HG02763 (cell line): ENCODE data around the gene DNAI1.
"Not testable (repeated sequence)": the region's sequence is repeated elsewhere in the genome, so short reads cannot be mapped to it uniquely, and the experiment has no call there.

Source experiments
- ATAC-seq: cut with Tn5 transposase; IDR thresholded peaks from one replicate; pipeline ENCODE4 v1.9.1; 2021; ENCODE audit warnings: mild to moderate bottlenecking, moderate library complexity; ENCODE audit not compliant: unreplicated experiment

DNAI1 gene

GRCh38 chr9:34450644-34451043, 8.0 kb upstream of the DNAI1 start:
- ATAC-seq, result no peak

DNA sequence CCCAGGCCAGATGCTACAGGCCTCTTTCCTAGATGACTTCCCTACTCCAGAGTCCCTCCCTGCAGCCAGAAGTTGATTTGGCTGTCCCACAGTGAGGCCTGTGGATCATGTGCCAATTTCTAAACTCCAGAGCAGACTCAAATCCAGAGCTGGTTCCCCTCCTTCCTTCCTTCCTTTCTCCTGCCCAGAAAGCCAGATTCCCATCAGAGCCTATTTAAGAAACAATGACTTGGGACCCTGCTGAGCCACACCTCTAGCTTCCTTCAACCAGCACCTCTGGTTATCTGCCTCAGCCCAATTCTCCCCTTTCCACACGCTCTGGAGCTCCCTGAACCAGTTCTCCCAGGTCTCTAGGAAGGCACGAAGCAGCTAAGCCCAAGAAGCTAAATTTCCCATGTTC, 7.5 kb upstream of the DNAI1 start:
- ATAC-seq, result no peak

DNA sequence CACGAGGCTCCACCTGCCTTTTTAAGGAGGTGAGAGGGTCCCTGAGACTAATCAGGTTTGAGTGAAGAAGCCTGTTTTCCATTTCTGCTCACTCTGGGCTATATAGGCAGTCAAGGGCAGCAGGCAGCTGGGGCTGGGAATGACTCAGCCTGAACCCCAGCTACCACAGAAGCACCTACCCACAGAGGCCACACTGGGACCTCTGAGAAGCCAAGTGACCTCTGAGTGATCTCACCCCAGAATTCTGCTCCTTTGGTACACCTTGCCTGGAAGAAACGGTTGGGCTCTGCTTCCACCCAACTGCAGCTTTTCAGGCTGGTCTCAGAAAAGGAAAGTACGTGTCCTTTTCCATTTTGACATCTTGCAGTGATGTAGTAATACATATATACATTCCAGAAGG, 7.1 kb upstream of the DNAI1 start:
- ATAC-seq, result no peak

DNA sequence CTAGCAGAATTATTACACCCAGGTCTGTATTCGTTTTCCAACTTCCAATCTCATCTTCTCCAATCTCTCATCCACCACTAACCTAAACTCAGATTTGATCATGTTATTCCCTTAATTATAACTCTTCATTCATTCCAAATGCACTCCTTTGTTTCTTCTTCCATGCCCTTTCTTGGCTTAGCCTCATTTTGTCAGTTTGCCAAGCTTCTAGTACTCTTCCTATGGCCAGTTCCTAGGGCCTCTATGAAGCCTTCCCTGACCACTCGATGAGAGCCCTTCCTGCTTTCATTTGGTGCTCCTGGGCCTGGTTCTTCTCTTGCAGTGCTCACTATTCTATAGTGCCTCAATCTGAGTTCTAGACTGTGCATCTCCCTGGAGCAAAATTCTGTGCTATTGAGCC, 6.0 kb upstream of the DNAI1 start:
- no peak for ATAC-seq

GRCh38 chr9:34454571-34455065, 4.0 kb upstream of the DNAI1 start:
- ATAC-seq, result no peak

- ATAC-seq, result no peak
These were observed 2.5 kb upstream of the DNAI1 start for GRCh38 chr9:34456151-34456550.

- no peak for ATAC-seq
These were observed 1.9 kb upstream of the DNAI1 start for GRCh38 chr9:34456746-34457145.

DNA sequence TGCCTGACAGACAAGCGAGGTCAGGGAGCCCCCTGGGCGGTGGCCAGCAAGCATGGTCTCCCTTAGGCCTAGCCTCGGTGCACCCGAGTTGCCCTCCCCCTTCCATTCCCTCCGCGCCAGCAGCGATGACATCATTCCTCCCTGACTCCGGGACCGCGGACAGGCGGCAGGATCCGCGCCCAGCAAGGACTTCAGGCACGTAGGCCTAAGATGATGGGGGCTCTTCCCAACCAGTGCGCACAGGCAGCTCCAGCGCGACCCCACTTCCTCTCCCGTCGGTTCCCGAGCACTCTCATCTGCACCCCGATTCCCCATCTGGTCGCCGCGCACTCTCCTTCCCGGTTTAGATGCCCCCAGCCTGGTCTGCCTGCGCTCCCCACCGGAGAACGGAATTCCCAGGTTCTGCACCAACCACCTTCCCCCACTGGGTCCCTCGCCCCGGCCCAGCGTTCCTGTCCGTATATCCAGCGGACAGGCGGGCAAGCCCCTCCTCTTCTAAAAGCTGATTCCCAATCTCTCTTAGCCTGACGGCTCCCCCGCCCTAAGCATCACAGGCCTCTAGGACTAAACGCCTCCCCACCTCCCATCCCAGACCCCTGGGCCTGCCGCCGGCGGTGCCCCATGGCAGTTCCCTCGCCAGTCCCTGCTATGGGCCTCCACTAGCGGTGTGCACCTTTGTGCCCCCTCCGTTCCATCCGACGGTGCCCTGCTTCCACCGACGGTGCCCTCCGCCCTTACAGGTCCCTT, 1.2 kb upstream of the DNAI1 start:
- ATAC-seq, result no peak

GRCh38 chr9:34458959-34459340, 345 bp downstream of the DNAI1 start:
- no peak for ATAC-seq

- no peak for ATAC-seq
These were observed 751 bp downstream of the DNAI1 start for GRCh38 chr9:34459356-34459755.

- ATAC-seq, result no peak
These were observed 1.3 kb downstream of the DNAI1 start for GRCh38 chr9:34459941-34460340.

DNA sequence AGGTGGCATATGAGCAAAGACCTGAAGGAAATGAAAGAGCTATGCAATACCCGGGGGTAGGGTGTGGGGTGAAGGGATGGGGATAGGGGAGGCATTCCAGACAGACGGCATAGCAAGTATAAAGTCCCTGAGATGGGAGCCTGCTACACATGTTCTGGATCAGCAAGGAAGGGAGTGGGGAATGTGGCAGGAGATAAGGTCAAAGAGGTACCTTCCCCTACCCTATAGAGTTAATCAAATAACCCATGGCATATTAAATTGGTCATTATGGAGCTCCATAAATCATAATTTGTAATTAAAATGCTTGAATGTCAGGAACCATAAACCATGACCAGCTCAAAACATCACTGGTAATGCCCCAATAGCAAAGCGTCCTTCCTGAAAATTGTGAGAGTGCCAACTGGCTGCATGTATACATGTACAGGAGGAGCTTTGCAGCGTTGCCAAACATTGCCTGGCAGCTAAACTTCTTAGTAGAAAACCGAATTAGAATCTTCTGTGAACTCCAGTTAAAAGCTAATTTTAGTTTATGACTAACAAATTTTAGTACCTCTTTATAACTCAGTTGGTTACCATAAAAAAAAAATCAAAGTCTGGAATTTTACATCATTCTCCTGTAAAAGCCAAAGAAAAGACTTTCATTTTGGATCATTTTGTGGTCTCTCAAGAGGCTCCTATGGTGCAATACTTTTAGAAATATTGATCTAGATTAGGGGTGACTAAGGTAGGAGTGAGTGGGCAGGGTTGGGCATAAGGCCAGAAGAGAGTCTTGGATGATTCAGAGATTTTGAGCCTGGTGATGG, 4.7 kb downstream of the DNAI1 start:
- ATAC-seq, result no peak

GRCh38 chr9:34463901-34464232, 5.3 kb downstream of the DNAI1 start:
- ATAC-seq, result no peak

GRCh38 chr9:34464571-34464970, 6.0 kb downstream of the DNAI1 start:
- ATAC-seq, result no peak

GRCh38 chr9:34465468-34465867, 6.9 kb downstream of the DNAI1 start:
- ATAC-seq, result no peak

DNA sequence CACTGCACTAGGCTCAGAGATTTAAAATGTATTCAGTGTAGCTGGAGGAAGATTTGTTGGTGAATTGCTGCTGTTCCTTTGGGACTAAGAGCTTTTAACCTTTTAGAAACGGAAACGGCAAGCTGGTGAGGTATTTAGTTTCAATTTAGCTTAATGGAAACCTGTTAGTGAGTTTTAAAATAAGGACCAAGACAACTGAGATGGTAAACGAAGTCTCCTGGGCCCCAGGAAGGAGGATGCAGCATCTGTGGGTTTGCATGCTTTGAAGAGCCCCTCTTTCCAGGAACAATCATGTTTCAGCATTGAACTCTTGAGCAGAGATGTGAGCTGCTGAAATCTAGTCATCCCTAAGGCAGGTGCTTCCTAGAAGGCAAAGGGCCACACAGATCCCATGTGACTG, 16.5 kb downstream of the DNAI1 start:
- ATAC-seq, result no peak

GRCh38 chr9:34477541-34477940, 18.9 kb downstream of the DNAI1 start:
- ATAC-seq, result no peak

- no peak for ATAC-seq
These were observed 20.8 kb downstream of the DNAI1 start for GRCh38 chr9:34479431-34479866.

- not testable (repeated sequence) for ATAC-seq
These were observed 23.0 kb downstream of the DNAI1 start for GRCh38 chr9:34481620-34482019.

DNA sequence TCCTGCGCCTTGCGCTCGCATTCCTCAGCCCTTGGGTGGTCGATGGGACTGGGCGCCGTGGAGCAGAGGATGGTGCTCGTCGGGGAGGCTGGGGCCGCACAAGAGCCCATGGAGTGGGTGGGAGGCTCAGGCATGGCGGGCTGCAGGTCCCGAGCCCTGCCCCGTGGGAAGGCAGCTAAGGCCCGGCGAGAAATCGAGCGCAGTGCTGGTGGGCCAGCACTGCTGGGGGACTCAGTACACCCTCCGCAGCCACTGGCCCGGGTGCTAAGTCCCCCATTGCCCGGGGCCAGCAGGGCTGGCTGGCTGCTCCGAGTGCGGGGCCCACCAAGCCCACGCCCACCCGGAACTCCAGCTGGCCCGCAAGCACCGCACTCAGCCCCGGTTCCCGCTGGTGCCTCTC, 24.1 kb downstream of the DNAI1 start:
- ATAC-seq, result not testable (repeated sequence)

DNA sequence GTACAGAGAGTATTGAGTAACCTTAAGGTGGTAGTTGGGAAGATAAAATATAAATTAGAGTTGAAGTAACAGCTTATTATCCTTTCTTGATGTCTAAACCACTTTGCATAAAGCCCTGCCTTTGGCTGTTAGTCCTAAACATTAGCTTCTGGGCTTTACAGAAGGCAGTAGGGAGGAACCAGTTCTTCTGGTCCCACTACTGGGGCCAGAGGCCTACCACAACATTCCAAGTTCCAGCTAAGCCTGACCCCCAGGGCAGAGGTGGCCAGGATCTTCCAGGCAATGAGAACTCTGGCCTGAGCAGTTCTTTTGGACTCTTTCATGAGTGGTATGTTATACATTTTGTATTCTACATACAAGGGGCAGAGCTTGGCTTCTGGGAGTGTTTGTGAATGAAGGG, 26.1 kb downstream of the DNAI1 start:
- no peak for ATAC-seq

DNA sequence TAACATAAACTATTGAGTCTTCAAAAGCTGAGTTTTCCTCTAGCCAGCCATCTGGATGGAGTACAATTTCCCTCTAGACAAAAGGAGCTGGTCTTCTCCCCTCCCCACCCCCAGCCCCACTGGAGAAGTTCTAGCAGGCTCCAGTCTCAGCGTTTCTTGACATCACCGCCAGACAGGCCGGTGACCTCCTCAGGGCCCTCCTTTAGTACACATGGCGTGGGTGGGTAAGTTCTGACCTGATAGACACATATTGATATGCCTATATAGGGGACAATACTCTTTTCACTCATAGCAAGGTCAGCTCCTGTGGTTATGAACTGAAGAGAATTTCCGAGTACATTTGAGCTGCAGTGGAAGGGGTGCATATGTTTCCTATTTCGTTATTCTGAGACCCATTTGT, 27.2 kb downstream of the DNAI1 start:
- no peak for ATAC-seq
